Skin epidermis (tissue), 12 donors: ENCODE results near the gene B4GALNT1.
"Not testable (repeated sequence)": the region's sequence is repeated elsewhere in the genome, so short reads cannot be mapped to it uniquely, and the experiment has no call there.

Experiments
- H3K27ac ChIP-seq, 21 experiments: fragments of 200-600 bp; sonication (generic) in 11 of 21; one replicate each; pipeline ENCODE4 v1.5.0; 2020; ENCODE audit warnings: mild to moderate bottlenecking in 3 of 21, inconsistent platforms in 2 of 21, moderate library complexity in 2 of 21
- H3K4me3 ChIP-seq, 7 experiments: fragments of 200-600 bp; sonication (generic) in 2 of 7; one replicate each; pipeline ENCODE4 v1.5.0; 2020; ENCODE audit warnings: inconsistent platforms in 2 of 7, mild to moderate bottlenecking in 2 of 7, moderate library complexity in 1 of 7

The B4GALNT1 gene

GRCh38 chr12:57623385-57623784 is 9.6 kb downstream of the B4GALNT1 start:
- Histone ChIP-seq H3K4me3 (no peak overlapping the region), H3K27ac (no peak overlapping the region)

- H3K4me3 ChIP-seq = no peak overlapping the region
Observed at GRCh38 chr12:57622293-57623245, 10.4 kb downstream of the B4GALNT1 start.

GRCh38 chr12:57621497-57622292 is 11.3 kb downstream of the B4GALNT1 start:
- H3K27ac ChIP-seq = no peak overlapping the region
- H3K4me3 ChIP-seq = peak overlapping the region; percentile 2 to 23 (median 13)

More at GRCh38 chr12:57622293-57623245, 10.4 kb downstream of the B4GALNT1 start:
- no peak overlapping the region for H3K27ac ChIP-seq

GRCh38 chr12:57620936-57621496 is 12.0 kb downstream of the B4GALNT1 start:
- Histone ChIP-seq H3K27ac (no peak overlapping the region), H3K4me3 (peak overlapping the region in 6 of 7 experiments; percentile 2 to 18 (median 10))

GRCh38 chr12:57620245-57620935 is 12.6 kb downstream of the B4GALNT1 start:
- H3K27ac ChIP-seq = no peak overlapping the region
- H3K4me3 ChIP-seq = peak overlapping the region in 3 of 7 experiments; percentile 6 to 18 (median 16)

- H3K27ac ChIP-seq = no peak overlapping the region
- no peak overlapping the region for H3K4me3 ChIP-seq
Observed at GRCh38 chr12:57619434-57620244, 13.4 kb downstream of the B4GALNT1 start.

GRCh38 chr12:57618966-57619433 is 14.0 kb downstream of the B4GALNT1 start:
- Histone ChIP-seq H3K27ac (no peak overlapping the region), H3K4me3 (no peak overlapping the region)

GRCh38 chr12:57618431-57618830 is 14.6 kb downstream of the B4GALNT1 start:
- H3K27ac ChIP-seq, H3K4me3 ChIP-seq: not testable (repeated sequence)

GRCh38 chr12:57617942-57618341 is 15.1 kb downstream of the B4GALNT1 start:
- no peak overlapping the region for H3K4me3 ChIP-seq

GRCh38 chr12:57616383-57617101 is 16.5 kb downstream of the B4GALNT1 start:
- Histone ChIP-seq H3K27ac (peak overlapping the region in 1 of 21 experiments; percentile 60), H3K4me3 (no peak overlapping the region)

More at GRCh38 chr12:57617942-57618341, 15.1 kb downstream of the B4GALNT1 start:
- H3K27ac ChIP-seq = no peak overlapping the region

- no peak overlapping the region for H3K27ac ChIP-seq
- H3K4me3 ChIP-seq = no peak overlapping the region
Observed at GRCh38 chr12:57615637-57616036, 17.4 kb downstream of the B4GALNT1 start.

- Histone ChIP-seq H3K27ac (no peak overlapping the region), H3K4me3 (no peak overlapping the region)
Observed at GRCh38 chr12:57614948-57615500, 18.0 kb downstream of the B4GALNT1 start.

- Histone ChIP-seq H3K4me3 (no peak overlapping the region), H3K27ac (no peak overlapping the region)
Observed at GRCh38 chr12:57614178-57614947, 18.6 kb downstream of the B4GALNT1 start.

GRCh38 chr12:57613427-57614109 is 19.4 kb downstream of the B4GALNT1 start:
- no peak overlapping the region for H3K4me3 ChIP-seq
- H3K27ac ChIP-seq = no peak overlapping the region

- no peak overlapping the region for H3K27ac ChIP-seq
- no peak overlapping the region for H3K4me3 ChIP-seq
Observed at GRCh38 chr12:57612711-57613426, 20.1 kb downstream of the B4GALNT1 start.
